ENCODE results near the gene CACFD1. TPM values are rescaled to one million over a fixed set of nuclear protein-coding genes. Genes with fewer than 3 reads are reported as not detected.

Gene CACFD1
- total RNA-seq, 2 experiments from 2014 or later = 1.3 to 1.4 TPM

DNA sequence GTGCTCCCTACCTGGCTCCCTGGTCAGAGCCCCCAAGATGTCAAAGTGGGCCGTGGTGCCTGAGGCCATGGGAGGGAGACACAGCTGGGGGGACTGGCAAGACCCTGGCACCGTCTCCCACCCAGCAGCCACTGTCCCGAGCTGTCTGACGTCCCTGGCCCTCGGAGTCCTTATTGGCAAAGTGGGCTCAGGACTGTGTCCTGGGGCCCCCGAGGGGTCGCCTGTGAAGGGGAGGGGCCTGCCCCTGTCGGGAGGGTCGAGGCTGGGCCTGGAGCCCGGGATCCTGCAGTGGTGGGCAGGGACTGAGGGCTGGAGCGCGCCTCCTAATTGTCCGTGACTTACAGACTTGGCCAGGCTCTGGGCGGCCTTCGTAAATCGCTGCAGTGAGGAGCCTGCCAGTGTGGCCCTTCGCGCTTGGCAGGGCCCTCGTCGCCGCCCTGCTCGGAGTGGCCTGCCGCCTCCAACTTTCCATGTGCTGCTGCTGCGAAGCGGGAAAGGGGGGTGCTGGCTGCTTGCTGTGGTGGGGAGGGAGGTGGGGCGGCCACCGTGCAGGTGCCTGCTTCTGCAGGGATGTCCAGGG is 51.2 kb downstream of the CACFD1 start:
- intact Hi-C loops (cut with micrococcal nuclease) = no loop called here
- ChIA-PET CTCF (no interaction called here), POLR2A (no interaction called here)
- Mint-ChIP-seq H3K36me3 (ENCODE audit: low read depth) (no peaks in the 10 kb centered on the region), H3K4me3 (no peak overlapping the region), H3K27me3 (no peaks in the 10 kb centered on the region), H3K27ac (no peak overlapping the region), H3K4me1 (ENCODE audit: low read depth) (peaks cover 23% of the 10 kb centered on the region), H3K9me3 (no peaks in the 10 kb centered on the region)
- ATAC-seq (no peak), DNase-seq (no peak)
- TF ChIP-seq, protein P1, sequence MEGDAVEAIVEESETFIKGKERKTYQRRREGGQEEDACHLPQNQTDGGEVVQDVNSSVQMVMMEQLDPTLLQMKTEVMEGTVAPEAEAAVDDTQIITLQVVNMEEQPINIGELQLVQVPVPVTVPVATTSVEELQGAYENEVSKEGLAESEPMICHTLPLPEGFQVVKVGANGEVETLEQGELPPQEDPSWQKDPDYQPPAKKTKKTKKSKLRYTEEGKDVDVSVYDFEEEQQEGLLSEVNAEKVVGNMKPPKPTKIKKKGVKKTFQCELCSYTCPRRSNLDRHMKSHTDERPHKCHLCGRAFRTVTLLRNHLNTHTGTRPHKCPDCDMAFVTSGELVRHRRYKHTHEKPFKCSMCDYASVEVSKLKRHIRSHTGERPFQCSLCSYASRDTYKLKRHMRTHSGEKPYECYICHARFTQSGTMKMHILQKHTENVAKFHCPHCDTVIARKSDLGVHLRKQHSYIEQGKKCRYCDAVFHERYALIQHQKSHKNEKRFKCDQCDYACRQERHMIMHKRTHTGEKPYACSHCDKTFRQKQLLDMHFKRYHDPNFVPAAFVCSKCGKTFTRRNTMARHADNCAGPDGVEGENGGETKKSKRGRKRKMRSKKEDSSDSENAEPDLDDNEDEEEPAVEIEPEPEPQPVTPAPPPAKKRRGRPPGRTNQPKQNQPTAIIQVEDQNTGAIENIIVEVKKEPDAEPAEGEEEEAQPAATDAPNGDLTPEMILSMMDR (IDR thresholded peaks at IDR 0.05) = no peak

DNA sequence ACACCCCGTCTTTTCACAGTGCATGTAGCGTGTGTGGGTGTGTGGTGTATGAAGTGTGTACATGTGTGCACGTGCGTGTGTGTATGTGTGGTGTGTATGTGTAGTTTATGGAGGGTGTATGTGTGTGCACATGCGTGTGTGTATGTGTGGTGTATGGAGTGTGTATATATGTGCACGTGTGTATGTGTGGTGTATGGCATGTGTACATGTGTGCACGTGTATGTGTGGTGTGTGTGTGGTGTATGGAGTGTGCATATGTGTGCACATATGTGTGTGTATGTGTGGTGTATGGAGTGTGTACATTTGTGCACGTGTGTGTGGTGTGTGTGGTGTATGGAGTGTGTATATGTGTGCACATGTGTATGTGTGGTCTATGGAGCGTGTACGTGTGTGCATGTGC is 51.8 kb downstream of the CACFD1 start:
- TF ChIP-seq, protein P1 (IDR thresholded peaks at IDR 0.05) = no peak
- no peak for DNase-seq
- no peak for ATAC-seq
- Mint-ChIP-seq H3K36me3 (ENCODE audit: low read depth) (no peaks in the 10 kb centered on the region), H3K27ac (no peak overlapping the region), H3K27me3 (no peaks in the 10 kb centered on the region), H3K9me3 (no peaks in the 10 kb centered on the region), H3K4me3 (no peak overlapping the region), H3K4me1 (ENCODE audit: low read depth) (peaks cover 23% of the 10 kb centered on the region)
- intact Hi-C loops (cut with micrococcal nuclease) = no loop called here
- POLR2A ChIA-PET = no interaction called here
- CTCF ChIA-PET = no interaction called here

GRCh38 chr9:133512253-133513213 is 52.8 kb downstream of the CACFD1 start:
- no peak for ATAC-seq
- CTCF ChIA-PET = no interaction called here

GRCh38 chr9:133513214-133514100 is 53.7 kb downstream of the CACFD1 start:
- no peak overlapping the region for H3K27ac Mint-ChIP-seq
- intact Hi-C loops (cut with micrococcal nuclease) = no loop called here
- ATAC-seq (no peak), DNase-seq (no peak)
- TF ChIP-seq, protein P1 (IDR thresholded peaks at IDR 0.05) = no peak
- H3K4me3 Mint-ChIP-seq = no peak overlapping the region
- H3K27me3 Mint-ChIP-seq = no peaks in the 10 kb centered on the region
- peaks cover 15% of the 10 kb centered on the region for H3K4me1 Mint-ChIP-seq (ENCODE audit: low read depth)
- H3K36me3 Mint-ChIP-seq (ENCODE audit: low read depth) = no peaks in the 10 kb centered on the region
- CTCF ChIA-PET = no interaction called here
- no peaks in the 10 kb centered on the region for H3K9me3 Mint-ChIP-seq
- POLR2A ChIA-PET = no interaction called here

More at GRCh38 chr9:133512253-133513213, 52.8 kb downstream of the CACFD1 start:
- H3K9me3 Mint-ChIP-seq = no peaks in the 10 kb centered on the region
- H3K4me1 Mint-ChIP-seq (ENCODE audit: low read depth) = peaks cover 23% of the 10 kb centered on the region
- POLR2A ChIA-PET = no interaction called here
- no peak overlapping the region for H3K4me3 Mint-ChIP-seq
- no peaks in the 10 kb centered on the region for H3K27me3 Mint-ChIP-seq
- intact Hi-C loops (cut with micrococcal nuclease) = no loop called here
- TF ChIP-seq, protein P1 (IDR thresholded peaks at IDR 0.05) = no peak
- DNase-seq = no peak
- H3K27ac Mint-ChIP-seq = no peak overlapping the region
- H3K36me3 Mint-ChIP-seq (ENCODE audit: low read depth) = no peaks in the 10 kb centered on the region

Measured in activated CD8-positive, alpha-beta T cell treated with anti-CD3 and anti-CD28 coated beads for 36 hours (primary cell).